Nephron progenitor cell (in vitro differentiated cells): ENCODE measurements around the gene RSU1.

Experiments
- DNase-seq: peaks from one replicate; pipeline ENCODE4 v3.0.0; 2021
- H3K27ac Mint-ChIP-seq: 2 replicates; pipeline ENCODE4 v1.8.0; 2021; ENCODE audit warnings: mild to moderate bottlenecking, moderate library complexity, mixed read lengths
- H3K27me3 Mint-ChIP-seq: 2 replicates; pipeline ENCODE4 v1.8.0; 2021; ENCODE audit warnings: mild to moderate bottlenecking, low read depth, mixed read lengths; ENCODE audit not compliant: poor library complexity
- H3K36me3 Mint-ChIP-seq: 2 replicates; pipeline ENCODE4 v1.8.0; 2021; ENCODE audit warnings: low read depth, mixed read lengths
- H3K4me1 Mint-ChIP-seq: 2 replicates; pipeline ENCODE4 v1.8.0; 2021; ENCODE audit warnings: mixed read lengths
- H3K4me3 Mint-ChIP-seq: 2 replicates; pipeline ENCODE4 v1.8.0; 2021; ENCODE audit warnings: mild to moderate bottlenecking, moderate library complexity, mixed read lengths
- H3K9me3 Mint-ChIP-seq: 2 replicates; pipeline ENCODE4 v1.8.0; 2021; ENCODE audit warnings: mild to moderate bottlenecking, moderate library complexity, mixed read lengths
- TF ChIP-seq, protein P1 (sequence below): fragments of 200-600 bp; sonication (generic); IDR thresholded peaks from 2 replicates; pipeline ENCODE4 v1.5.0; 2021; ENCODE audit warnings: antibody characterized with exemption

Gene RSU1

DNA sequence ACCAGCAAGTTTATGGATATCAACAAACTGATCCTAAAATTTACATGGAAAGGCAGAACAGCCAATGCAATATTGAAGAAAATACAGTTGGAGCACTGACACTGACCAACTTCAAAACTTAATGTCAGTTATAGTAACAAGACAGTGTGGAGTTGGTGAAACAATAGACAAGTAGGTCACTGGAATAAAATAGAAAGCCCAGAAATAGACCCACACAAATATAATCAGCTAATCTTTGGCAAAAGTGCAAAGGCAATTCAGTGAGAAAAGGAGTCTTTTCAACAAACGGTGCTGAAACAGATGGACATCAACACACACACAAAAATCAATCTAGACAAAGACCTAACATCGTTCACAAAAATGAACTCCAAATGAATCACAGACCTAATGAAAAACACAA lies 13.8 kb downstream of the RSU1 start:
- TF ChIP-seq, protein P1, sequence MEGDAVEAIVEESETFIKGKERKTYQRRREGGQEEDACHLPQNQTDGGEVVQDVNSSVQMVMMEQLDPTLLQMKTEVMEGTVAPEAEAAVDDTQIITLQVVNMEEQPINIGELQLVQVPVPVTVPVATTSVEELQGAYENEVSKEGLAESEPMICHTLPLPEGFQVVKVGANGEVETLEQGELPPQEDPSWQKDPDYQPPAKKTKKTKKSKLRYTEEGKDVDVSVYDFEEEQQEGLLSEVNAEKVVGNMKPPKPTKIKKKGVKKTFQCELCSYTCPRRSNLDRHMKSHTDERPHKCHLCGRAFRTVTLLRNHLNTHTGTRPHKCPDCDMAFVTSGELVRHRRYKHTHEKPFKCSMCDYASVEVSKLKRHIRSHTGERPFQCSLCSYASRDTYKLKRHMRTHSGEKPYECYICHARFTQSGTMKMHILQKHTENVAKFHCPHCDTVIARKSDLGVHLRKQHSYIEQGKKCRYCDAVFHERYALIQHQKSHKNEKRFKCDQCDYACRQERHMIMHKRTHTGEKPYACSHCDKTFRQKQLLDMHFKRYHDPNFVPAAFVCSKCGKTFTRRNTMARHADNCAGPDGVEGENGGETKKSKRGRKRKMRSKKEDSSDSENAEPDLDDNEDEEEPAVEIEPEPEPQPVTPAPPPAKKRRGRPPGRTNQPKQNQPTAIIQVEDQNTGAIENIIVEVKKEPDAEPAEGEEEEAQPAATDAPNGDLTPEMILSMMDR = no peak
- Mint-ChIP-seq H3K4me1 (no peaks in the 10 kb centered on the region), H3K36me3 (peaks cover 48% of the 10 kb centered on the region), H3K9me3 (peaks cover 29% of the 10 kb centered on the region), H3K4me3 (no peak overlapping the region), H3K27me3 (no peaks in the 10 kb centered on the region), H3K27ac (no peak overlapping the region)
- DNase-seq = no peak

DNA sequence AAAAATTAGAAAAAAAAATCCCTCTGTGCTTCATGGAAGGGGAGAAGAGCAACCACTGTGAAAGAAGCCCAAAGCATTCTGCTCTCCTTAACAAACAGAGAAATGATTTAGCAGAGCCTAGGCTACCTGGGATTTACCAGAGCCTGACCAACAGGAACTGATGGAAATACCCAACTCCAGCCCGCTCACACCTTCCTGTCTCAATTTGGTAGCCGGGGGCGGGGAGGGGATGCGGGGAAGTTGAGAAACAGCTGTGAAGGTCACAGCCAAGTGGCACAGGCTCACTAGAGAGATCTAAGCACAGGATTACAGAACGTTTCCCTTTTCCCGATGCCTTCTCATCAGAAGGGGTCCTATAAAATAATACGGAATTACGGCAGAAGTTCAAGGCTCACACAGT lies 17.6 kb downstream of the RSU1 start:
- DNase-seq = no peak
- Mint-ChIP-seq H3K4me3 (no peak overlapping the region), H3K4me1 (no peaks in the 10 kb centered on the region), H3K27ac (no peak overlapping the region), H3K9me3 (peaks cover 33% of the 10 kb centered on the region), H3K36me3 (peaks cover 63% of the 10 kb centered on the region), H3K27me3 (no peaks in the 10 kb centered on the region)
- TF ChIP-seq, protein P1 = no peak

DNA sequence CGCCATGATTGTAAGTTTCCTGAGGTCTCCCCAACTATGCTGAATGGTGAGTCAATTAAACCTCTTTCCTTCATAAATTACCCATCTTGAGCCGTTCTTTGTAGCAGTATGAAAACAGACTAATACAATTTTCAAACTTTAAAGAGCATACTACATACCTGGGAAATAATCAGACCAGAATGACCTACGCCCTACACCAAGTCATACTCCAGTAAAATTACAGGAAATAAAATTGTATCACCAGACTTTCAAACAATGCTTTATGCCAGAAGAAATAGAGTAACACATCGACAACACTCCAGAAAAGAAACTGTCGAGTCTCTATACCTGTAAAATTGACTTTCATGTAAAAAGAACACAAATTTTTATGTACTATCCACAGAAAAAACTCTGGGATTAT lies 18.7 kb downstream of the RSU1 start:
- Mint-ChIP-seq H3K4me1 (no peaks in the 10 kb centered on the region), H3K9me3 (peaks cover 39% of the 10 kb centered on the region), H3K4me3 (no peak overlapping the region), H3K27ac (no peak overlapping the region), H3K27me3 (no peaks in the 10 kb centered on the region), H3K36me3 (peaks cover 69% of the 10 kb centered on the region)
- DNase-seq = no peak
- TF ChIP-seq, protein P1 = no peak

DNA sequence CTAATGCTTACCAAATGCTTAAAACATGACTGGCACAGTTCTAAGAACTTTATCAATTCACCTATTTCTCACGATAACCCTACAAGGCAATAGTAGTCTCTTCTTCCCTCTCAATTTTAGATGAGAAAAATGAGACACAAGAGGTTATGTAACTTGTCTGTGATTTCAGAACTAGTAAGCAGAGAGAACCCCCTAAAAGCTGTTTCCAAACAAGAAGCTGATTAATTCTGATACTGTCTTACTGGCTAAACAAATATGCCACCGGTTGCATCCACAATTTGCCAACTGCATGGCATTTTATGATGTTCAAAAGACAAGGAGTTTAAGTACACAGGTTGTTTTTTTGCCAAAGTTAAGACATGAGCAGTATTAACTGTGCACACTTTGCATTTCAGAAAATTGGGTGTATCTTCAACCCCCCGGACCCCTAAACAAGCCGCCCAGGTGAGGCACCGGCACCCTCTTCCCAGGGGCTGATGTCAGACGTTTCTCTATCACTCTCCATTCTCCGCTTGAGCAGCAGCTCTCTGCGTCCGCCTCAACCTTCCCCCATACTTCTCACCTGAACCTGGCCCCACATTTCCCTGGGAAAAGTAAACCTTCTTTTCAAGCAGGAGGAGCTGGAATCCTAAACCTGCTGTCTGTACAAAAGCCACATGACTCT lies 21.7 kb downstream of the RSU1 start:
- peaks cover 4% of the 10 kb centered on the region for H3K4me1 Mint-ChIP-seq
- no peaks in the 10 kb centered on the region for H3K27me3 Mint-ChIP-seq
- DNase-seq = no peak
- H3K36me3 Mint-ChIP-seq = peaks cover 72% of the 10 kb centered on the region
- no peak overlapping the region for H3K27ac Mint-ChIP-seq
- TF ChIP-seq, protein P1 = no peak
- no peak overlapping the region for H3K4me3 Mint-ChIP-seq
- peaks cover 46% of the 10 kb centered on the region for H3K9me3 Mint-ChIP-seq

DNA sequence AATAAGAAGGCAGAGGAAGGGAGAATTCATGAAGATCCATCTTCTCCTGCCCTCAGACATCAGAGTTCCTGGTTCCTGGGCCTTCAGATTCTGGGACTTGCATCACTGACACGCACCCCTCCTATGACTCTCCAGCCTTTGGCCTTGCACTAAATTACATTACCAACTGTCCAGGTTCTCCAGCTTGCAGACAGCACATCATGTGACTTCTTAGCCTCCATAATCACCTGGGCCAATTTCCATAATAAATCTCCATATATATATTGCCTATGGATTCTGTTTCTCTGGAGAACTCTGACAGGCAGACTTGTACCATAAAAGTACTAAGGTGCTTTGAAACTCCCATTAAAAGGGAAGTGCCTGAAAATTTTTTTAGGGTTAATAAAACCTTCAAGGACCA lies 23.2 kb downstream of the RSU1 start:
- no peak for DNase-seq
- Mint-ChIP-seq H3K36me3 (peaks cover 71% of the 10 kb centered on the region), H3K27ac (no peak overlapping the region), H3K4me3 (no peak overlapping the region), H3K27me3 (no peaks in the 10 kb centered on the region), H3K9me3 (peaks cover 40% of the 10 kb centered on the region), H3K4me1 (peaks cover 19% of the 10 kb centered on the region)
- TF ChIP-seq, protein P1 = no peak

DNA sequence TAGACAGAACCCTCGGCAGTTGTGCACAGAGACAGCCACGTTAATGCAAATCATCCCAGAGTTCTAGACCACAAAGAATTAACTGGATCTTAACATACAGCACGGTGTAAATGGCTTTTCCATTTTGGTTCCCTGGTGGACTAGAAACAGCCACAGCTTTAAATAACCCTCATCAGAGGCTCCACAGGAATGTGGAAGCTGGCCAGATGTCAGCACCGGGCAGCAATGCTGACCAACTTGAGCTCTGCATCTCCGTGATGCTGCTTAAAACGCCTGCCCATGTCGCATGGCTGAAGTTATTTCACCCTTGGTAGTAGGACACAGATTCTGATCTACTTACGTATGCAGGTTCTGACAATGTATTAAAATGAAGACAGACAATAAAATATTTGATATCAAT lies 24.5 kb downstream of the RSU1 start:
- no peak overlapping the region for H3K4me3 Mint-ChIP-seq
- peaks cover 33% of the 10 kb centered on the region for H3K4me1 Mint-ChIP-seq
- H3K9me3 Mint-ChIP-seq = peaks cover 34% of the 10 kb centered on the region
- H3K27ac Mint-ChIP-seq = no peak overlapping the region
- no peaks in the 10 kb centered on the region for H3K27me3 Mint-ChIP-seq
- TF ChIP-seq, protein P1 = no peak
- H3K36me3 Mint-ChIP-seq = peaks cover 76% of the 10 kb centered on the region
- no peak for DNase-seq
